MG63 (cell line): ENCODE measurements around the gene LPCAT1. TPM values are rescaled to one million over a fixed set of nuclear protein-coding genes. Genes with fewer than 3 reads are reported as not detected.
A peak's percentile ranks its signal among the peaks of the same experiment; 100 is the strongest.

ENCODE experiments used
- DNase-seq: peaks from one replicate; pipeline ENCODE4 v3.0.0-alpha.2; 2020
- H3K27me3 ChIP-seq: fragments of 250-450 bp; sonication (Bioruptor Pico); 2 replicates; pipeline ENCODE4 v1.5.1; 2020; ENCODE audit warnings: mild to moderate bottlenecking, moderate library complexity
- H3K36me3 ChIP-seq: fragments of 250-450 bp; sonication (Bioruptor Pico); 2 replicates; pipeline ENCODE4 v1.5.1; 2020; ENCODE audit warnings: mild to moderate bottlenecking, moderate library complexity
- H3K4me3 ChIP-seq: fragments of 250-450 bp; sonication (Bioruptor Pico); 2 replicates; pipeline ENCODE4 v1.5.1; 2020; ENCODE audit warnings: mild to moderate bottlenecking, moderate library complexity
- H3K9me3 ChIP-seq: fragments of 250-450 bp; sonication (Bioruptor Pico); 2 replicates; pipeline ENCODE4 v1.5.1; 2020; ENCODE audit warnings: mild to moderate bottlenecking, moderate library complexity
- total RNA-seq: library from RNA; depleted of rRNA; stranded (reverse); fragments of >200 nt; shearing (Covaris generic); gene quantifications from 2 replicates; pipeline ENCODE4 v1.2.3, GENCODE V29; 2014; ENCODE audit warnings: low replicate concordance

LPCAT1 gene
- total RNA-seq, 1 experiment from 2014 or later, result 166 TPM

DNA sequence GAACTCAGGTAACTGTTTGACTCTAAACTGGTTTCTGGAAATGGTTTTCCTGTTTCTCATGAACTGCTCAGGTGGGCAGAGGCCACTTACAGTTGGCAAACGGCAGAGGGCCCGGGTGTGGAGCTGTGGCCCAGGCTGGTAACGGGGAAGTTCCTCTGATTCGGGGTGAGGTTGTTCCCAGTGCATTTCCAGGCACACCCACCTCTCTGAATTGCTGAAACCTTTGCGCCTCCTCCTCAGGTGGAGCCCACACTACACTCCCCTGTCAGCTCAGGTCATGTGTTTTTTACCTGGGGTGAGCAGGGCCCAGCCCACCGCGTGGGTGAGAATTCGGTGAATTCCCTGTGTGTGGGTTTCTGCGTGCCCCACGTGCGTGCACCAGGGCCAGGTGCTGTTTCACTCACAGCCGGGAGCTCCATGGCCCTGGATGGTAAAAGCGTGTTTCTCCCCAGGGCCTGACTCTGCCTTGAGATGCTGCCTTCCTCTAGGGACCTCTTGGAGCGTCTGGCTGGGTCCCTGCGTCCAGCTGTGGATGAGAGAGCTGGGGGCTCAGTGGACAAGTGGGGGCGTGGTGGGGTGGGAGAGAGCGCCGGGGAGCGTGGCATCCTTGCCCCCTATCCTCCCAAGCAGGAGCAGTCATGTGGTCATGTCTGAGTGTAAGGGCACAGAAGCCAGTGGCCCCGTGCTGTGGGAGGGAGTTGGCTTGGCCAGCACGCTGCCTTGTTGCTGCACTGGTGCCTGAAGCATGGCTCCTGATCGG, 33.5 kb upstream of the LPCAT1 start:
- no peak for DNase-seq
- H3K27me3 ChIP-seq, result no peaks in the 10 kb centered on the region
- H3K36me3 ChIP-seq, result no peaks in the 10 kb centered on the region
- H3K4me3 ChIP-seq, result no peak overlapping the region
- no peaks in the 10 kb centered on the region for H3K9me3 ChIP-seq

DNA sequence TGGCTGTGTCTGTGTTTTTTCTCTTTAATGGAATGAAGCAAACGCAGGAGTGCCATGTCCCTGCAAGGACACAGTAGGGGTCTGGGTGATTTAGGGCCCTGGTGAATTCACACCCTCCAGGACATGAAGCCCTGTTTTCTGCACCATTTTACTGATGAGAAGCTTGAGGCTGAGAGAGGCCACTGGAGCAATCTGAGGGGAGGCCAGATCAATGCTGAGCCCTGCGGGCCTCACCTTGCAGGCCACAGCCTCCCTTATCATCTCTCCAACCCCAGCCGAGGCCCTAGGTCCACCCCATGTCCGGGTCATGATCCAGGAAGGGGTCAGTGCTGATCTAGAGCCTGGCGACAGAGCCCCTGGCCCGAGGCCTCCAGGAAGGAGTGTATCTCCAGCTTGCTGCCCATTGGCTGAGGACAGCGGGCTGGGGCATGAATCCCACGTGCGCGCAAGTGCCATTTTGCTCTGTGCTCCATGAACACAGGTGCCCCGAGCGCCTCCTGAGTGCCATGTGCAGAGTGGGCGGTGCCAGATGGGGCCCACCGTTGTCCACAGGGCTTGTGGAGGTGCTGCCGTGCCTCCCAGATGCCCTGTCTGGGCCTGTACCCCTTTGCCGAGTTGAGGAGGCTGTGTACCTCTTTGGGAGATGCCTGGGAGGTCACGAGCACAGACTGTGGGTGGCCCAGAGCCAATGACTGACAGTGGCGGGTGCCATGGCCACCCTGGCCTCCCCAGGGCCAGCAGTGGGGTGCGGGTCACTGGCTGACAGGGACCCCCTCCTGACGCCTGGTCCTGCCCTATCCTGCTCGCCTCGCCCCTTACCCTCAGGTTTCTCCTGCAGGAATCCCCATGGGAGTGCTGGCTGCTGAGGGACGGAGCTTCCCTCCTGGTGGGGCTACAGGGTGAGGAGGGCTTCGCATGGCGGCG, 32.3 kb upstream of the LPCAT1 start:
- Histone ChIP-seq H3K36me3 (no peaks in the 10 kb centered on the region), H3K4me3 (no peak overlapping the region), H3K27me3 (no peaks in the 10 kb centered on the region), H3K9me3 (no peaks in the 10 kb centered on the region)
- no peak for DNase-seq

DNA sequence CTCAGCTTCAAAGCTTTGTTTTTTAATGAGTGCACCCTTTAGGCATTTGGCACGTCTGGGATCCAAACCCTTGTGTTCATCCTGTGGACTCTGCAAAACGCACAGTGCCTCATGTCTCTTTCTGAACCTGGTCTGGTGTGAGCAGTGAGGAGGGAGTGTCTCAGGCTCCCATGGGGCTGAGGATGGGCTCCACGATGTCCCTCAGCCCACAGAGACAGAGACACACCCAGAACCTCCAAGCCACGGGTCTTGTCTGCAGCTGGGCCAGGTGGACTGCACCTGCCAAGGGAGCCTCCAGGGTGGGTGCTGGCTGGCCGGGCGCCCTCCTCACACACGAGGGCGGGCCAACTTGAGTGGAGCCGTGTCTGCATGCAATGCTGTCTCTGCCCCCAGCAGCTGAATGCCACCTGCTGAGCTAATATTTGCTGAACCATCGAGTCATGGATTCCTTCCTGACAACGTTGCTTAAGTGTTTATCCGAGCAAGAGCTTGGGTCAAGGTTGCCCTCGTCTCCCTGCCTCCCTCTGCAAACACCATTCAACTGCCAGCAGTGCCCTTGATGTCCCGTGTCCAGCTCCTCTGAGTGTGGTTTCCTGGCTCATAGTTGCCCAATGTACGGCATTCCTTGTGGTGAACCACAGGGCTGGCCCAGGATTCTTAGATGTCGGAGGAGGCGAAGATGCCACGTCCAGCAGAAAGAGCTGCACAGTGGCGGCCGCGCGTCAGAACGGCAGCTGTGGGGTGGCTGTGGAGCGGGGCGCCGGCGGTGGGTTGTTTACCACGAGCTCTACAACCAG, 31.4 kb upstream of the LPCAT1 start:
- Histone ChIP-seq H3K4me3 (no peak overlapping the region), H3K9me3 (no peaks in the 10 kb centered on the region), H3K36me3 (no peaks in the 10 kb centered on the region), H3K27me3 (no peaks in the 10 kb centered on the region)
- DNase-seq, result peak; percentile 100

DNA sequence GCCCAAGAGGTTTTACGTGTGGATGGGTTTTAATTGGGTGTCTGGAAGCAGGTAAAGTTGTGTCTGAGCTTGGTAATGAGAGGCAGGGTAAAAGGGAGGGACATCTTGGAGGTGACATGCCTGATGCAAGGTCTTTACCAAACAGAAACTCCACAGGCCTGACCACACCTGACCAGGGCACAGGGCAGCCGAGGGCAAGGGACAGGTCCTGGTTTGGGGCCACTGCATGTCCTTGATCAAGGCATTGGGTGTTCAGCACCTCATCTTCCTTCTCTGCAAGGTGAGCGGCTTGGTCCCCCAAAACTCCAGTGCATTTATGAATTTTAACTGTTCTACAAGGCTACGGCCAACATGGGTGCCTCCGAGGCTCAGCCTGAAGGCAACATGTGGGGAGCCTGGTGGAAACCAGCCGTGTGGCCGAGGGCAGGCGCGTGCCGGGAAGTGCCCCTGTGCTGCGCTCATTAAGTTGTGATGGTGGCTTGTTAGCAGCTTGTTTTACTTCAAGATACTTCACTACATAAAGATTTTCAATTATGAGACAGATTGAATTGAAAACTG, 30.7 kb upstream of the LPCAT1 start:
- Histone ChIP-seq H3K9me3 (no peaks in the 10 kb centered on the region), H3K36me3 (no peaks in the 10 kb centered on the region), H3K27me3 (no peaks in the 10 kb centered on the region), H3K4me3 (no peak overlapping the region)
- DNase-seq, result no peak

DNA sequence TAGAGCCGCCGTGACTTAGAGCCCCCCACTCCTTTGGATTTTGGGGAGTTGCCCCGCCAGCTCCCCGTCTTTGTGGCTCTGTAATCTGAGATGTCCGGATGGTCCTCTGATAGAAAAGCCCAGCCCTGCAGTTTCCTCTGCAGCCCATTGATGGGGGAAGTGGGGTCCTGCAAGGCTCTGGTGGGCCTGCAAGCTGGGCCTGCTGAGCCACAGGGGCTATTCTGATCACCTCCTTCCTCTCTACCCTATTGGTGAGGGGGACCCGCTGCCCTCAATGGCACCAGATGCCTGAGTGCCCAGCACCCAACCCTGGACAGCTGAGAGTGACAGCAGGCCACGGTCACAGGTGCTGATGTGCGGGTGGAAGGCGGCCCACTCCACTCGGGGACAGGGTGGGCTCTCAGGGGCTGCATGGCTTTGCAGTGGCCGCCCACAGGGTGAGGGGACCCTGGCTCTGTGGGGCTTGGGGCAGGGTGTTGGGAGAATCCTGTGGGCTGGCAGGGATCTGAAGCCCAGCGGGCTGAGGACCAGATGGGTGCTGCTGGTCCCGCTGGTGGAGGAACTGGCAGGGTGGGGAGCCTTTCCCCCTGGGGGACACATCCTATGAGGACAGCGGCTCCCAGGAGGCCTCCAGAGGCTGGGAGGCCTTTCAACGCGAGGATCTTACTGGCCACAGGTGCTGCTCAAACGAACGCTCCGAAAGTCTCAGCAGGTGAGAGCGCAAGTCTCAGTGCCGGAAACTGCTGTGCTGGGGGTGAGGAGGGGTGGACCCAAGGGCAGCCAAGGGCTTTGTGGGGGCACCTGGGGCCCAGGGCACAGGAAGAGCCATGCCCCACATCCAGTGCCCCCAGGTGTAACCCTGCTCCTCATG, 30.0 kb upstream of the LPCAT1 start:
- Histone ChIP-seq H3K36me3 (no peaks in the 10 kb centered on the region), H3K27me3 (no peaks in the 10 kb centered on the region), H3K4me3 (no peak overlapping the region), H3K9me3 (no peaks in the 10 kb centered on the region)
- no peak for DNase-seq

DNA sequence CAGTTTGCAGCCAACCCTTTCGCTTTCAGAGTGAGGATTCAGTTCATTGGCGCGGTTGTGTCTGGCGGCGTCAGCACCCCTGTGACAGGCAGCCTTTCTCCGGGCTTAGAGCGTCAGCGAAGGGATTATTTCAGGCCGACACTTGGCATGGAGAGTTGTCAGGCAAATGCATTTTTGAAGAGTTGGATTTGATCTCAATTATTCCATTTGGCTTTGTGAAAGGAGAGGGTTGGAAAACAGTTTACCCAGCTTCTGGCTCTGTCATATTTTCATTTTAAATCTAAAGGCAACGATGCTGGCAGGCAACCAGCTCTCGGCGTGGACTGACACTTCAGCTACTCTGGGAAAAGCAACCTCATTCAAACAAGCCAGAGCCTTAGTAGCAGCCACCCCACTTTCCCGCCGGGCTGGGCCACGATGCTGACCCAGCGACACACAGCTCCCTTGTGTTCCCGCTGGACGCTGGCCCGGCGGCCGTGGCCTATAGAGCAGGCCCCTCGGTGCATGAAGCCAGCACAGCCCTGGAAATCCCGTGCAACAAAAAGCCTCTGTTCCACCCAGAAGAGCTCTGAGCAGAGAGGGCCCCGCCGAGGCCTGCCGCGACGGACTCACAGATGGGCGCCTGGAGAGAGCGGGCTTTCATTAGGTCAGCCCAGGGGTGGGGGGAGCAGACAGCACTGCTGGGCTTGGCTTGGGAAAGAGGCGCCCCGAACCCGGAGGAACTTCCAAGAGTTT, 28.9 kb upstream of the LPCAT1 start:
- no peaks in the 10 kb centered on the region for H3K36me3 ChIP-seq
- no peaks in the 10 kb centered on the region for H3K27me3 ChIP-seq
- peak overlapping the region; percentile 0; the same call in 1 of the 2 replicates for H3K4me3 ChIP-seq
- peak; percentile 95 for DNase-seq
- no peaks in the 10 kb centered on the region for H3K9me3 ChIP-seq

DNA sequence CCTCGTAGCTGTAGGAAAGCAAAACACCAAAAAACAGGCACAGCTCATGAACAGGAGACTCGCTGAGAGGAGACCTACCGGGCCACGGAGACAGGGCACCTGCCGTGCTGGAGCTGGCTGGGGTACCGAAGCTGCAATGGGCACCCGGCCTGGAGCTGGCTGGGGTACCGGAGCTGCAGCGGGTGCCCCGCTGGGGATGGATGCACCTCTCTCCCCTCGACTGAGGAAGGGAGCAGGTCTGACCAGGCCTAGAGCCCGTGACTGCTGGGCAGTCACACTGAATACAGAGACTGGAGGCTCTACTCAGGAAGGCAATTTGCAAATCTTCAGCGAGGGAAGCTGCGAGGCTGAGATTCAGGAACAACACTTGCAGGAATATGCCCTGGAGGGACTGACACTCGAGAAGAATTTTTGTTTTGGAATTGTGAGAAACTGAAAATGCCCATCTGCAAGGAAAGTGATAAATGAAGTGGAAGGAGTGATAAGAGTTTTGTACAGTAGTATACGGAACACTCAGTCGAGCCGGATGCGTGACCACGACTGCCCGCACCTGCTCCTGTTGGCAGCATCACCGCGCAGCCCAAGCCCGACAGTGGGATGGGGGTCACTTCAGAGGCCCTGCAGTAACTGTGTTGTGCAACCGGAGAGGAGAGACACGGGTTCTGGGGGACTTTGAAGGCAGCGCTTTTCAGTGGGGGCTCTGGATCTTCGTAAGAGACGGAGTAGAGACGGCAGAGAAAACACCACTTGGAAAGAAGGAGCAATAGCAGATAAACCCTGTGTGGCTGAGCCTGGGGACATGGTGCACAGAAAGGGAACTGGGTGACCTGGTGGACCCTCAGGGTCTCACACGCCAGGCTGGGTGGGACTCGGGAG, 27.9 kb upstream of the LPCAT1 start:
- Histone ChIP-seq H3K27me3 (no peaks in the 10 kb centered on the region), H3K4me3 (no peak overlapping the region), H3K36me3 (no peaks in the 10 kb centered on the region), H3K9me3 (no peaks in the 10 kb centered on the region)
- DNase-seq, result no peak

DNA sequence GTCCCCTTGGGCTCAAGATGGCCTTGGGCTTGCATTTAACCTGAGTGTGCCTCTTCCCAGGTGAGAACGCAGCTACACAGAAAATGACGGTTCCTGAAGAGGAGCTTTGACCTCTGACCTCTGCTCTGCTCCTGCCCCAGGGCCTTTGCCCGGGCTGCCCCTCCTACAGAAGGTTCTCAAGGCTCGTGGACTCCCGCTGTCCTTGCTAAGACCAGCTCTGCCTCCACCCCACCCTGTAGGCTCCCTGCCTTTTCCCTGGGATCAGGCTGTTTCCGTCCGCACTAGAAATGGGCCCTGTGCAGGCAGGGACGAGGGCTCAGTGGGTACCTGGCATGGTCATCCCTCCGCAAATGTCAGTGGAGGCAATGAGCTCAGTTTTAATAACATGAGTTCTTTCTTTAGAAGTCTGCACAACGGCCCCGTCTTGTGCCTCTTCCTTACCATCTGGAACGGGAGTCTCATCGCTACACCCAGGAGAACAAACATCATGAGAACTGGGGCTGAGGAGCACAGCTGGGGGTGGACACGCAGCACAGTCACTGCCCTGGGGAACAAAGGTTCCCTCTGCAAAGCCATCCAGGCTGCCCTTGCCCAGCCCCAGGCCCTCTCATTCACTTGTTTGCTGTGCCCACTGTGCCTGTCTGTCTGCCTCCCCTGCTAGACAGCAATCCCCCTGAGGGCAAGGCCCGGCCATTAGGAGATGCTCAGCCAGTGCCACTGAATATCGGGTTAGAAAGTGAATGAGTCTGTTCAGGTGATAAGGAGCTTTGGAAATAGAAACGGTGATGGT, 26.7 kb upstream of the LPCAT1 start:
- Histone ChIP-seq H3K4me3 (no peak overlapping the region), H3K36me3 (no peaks in the 10 kb centered on the region), H3K9me3 (no peaks in the 10 kb centered on the region), H3K27me3 (no peaks in the 10 kb centered on the region)
- DNase-seq, result no peak

DNA sequence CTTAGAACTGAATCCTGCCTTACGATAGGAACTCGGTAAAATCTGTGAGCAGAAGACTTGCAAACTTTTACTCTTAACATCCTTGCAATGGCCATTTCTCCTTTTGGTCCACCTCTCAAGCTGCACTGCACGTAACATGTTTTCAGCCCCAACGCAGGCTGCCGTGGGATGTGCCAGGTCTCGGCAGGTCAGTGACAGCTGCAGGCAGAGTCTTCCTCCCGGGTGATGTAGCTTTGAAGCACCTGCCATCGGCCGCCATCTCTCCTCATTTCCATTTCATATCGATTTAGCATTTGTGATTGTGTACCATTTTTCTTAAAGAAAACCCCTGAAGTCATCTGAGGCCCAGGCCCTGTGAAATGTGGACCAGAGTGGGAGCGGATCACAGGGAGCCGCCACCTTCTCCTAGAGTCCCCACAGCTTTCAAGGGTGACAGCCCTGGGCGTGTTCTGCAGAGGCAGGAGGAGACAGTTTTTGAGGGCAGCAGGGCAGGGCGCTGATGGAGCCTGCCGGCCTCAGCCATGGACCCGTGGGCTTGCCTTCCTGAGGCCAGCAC, 25.8 kb upstream of the LPCAT1 start:
- H3K9me3 ChIP-seq, result no peaks in the 10 kb centered on the region
- H3K27me3 ChIP-seq, result no peaks in the 10 kb centered on the region
- no peaks in the 10 kb centered on the region for H3K36me3 ChIP-seq
- no peak for DNase-seq
- no peak overlapping the region for H3K4me3 ChIP-seq

DNA sequence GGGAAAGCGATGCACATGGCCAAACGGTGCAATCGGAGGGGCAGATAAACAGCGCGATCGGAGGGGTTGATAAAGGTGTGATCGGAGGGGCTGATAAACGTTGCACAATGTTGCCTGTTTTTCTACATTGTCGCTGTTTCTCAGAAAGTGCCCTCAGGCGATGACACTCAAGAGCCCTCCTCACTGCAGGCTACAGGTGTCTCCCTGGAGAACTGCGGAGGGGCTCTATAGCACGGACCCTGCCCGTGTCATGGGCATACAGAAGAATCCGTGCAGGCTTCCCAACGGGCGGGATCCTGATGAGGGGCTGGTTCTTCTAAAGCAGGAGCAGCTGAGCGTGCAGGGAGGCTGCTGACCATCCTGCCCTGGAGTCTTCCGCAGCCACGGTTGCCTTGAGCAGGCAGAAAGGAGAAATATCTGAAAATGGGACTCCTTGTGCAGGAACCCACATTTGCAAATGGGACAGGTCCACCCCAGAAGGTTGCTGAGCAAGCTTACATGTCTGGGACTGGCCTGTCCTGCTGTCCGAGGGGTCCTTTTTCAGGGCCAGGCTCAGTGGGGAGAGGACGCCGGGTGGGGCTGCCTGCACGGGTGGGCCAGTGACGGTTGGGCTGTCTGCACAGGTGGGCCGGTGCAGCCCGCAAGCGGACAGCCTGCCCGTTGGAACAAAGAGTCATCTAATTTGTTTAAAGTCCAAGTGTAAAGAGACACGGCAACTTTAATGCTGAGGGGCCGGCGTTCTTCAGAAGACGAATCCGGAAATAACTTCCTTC, 25.1 kb upstream of the LPCAT1 start:
- Histone ChIP-seq H3K9me3 (no peaks in the 10 kb centered on the region), H3K36me3 (no peaks in the 10 kb centered on the region), H3K27me3 (no peaks in the 10 kb centered on the region), H3K4me3 (no peak overlapping the region)
- no peak for DNase-seq

DNA sequence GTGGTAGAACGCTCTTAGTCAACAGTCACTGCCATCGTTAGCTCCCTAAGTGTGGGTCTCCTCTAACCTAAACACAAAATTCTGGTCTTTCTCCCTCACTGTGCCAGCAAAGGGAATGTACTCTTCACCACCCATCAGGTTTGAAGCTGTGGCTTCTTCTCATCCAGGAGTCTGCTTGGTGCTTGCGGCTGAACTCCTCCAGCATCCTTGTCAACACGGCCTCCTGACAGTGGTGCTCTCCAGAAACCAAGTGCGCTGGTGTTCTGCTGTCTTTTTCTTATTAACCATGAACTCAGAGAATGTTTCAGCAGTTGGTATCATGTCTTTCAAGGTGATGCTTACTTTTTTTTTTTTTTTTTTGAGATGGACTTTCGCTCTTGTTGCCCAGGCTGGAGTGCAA, 23.9 kb upstream of the LPCAT1 start:
- Histone ChIP-seq H3K9me3 (no peaks in the 10 kb centered on the region), H3K27me3 (no peaks in the 10 kb centered on the region), H3K36me3 (no peaks in the 10 kb centered on the region), H3K4me3 (no peak overlapping the region)
- DNase-seq, result no peak

DNA sequence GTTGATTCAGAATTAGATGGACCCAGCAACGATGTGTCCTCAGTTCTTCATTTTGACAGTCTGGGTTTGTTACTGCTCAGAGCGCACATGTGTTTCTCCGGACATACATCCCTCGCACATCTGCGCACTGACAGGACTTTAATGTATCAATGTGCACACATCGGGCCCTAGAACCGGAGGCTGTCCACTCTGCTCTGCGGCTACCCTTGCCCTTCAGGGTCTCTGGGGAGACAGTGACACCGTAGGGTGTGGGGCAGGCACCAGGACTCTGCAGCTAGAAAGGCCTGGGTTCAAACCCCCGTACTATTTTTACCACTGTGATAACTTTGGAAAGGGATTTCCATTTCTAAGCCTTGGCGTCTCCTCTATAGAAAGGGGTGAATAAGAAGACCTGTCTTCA, 23.5 kb upstream of the LPCAT1 start:
- no peaks in the 10 kb centered on the region for H3K27me3 ChIP-seq
- no peak for DNase-seq
- H3K9me3 ChIP-seq, result no peaks in the 10 kb centered on the region
- H3K36me3 ChIP-seq, result no peaks in the 10 kb centered on the region
- H3K4me3 ChIP-seq, result no peak overlapping the region

DNA sequence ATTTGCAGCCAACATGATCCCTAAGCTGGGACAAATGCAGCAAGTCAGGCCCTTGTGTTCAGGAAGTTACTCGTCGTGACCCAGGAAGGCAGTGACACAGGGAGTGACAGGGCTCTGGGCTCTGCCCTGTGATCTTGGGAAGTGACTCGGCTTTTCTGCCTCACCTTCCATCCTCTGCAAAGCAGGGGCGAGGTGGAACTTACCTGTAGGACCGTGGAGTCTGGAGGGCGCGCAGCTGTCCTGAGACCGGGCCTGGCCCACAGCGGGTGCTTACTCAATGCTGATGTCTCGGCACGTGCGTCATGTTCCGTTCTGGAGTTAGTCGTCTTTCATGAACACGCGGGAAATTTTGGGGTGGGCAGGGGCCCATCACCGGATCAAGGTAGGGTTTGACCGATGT, 22.8 kb upstream of the LPCAT1 start:
- DNase-seq, result no peak
- no peaks in the 10 kb centered on the region for H3K36me3 ChIP-seq
- H3K9me3 ChIP-seq, result no peaks in the 10 kb centered on the region
- no peak overlapping the region for H3K4me3 ChIP-seq
- H3K27me3 ChIP-seq, result no peaks in the 10 kb centered on the region
